Measurements from ENCODE around the gene SDF4. TPM values are rescaled to one million over a fixed set of nuclear protein-coding genes. Genes with fewer than 3 reads are reported as not detected.

Gene SDF4
- total and polyA plus RNA-seq, 2 experiments from 2014 or later: 45.0 to 62.6 TPM

MicroRNAs encoded within 50 kb of the gene (microRNA counts, 767-probe panel; counts per million panel counts)
- microRNA hsa-miR-200a-3p: not detected
- microRNA hsa-miR-200b-3p: 8,528 counts per million, percentile 53 among the panel's probes with 10 or more counts
- not detected for microRNA hsa-miR-429

Small RNA genes lying within 50 kb of the gene (microRNA-seq; reads per million reads assigned to microRNA genes)
- gene MIR200A (47.8 reads per million, percentile 56 among the genes with 10 or more reads in this experiment), gene MIR200B (293 reads per million, percentile 77 among the genes with 10 or more reads in this experiment), gene MIR429 (94.6 reads per million, percentile 63 among the genes with 10 or more reads in this experiment)

Small RNA genes lying within 50 kb of the gene (small RNA-seq; reads per million reads assigned to genes)
- gene MIR200A (ENCODE audit: low replicate concordance) (2.2 reads per million, percentile 82 among the genes with 10 or more reads in this experiment), gene MIR200B (ENCODE audit: low replicate concordance) (25.3 reads per million, percentile 98 among the genes with 10 or more reads in this experiment), gene MIR429 (ENCODE audit: low replicate concordance) (1.6 reads per million, percentile 76 among the genes with 10 or more reads in this experiment)

Other genes with a start within 250 kb of the SDF4 start
- gene PERM1, start 249.9 kb downstream of the SDF4 start, total RNA-seq (2014; rRNA removed; shearing (Covaris generic)): not detected in 2 replicates
- 0.66 and 1.1 TPM in 2 replicates for gene PERM1, start 249.9 kb downstream of the SDF4 start, polyA plus RNA-seq (2016; fragmentation: Nextera tagmentation; extraction: Ambion mirVana)
- 2.3 and 4.8 TPM in 2 replicates for gene HES4, start 231.9 kb downstream of the SDF4 start, total RNA-seq (2014; rRNA removed; shearing (Covaris generic))
- 6.7 and 7.9 TPM in 2 replicates for gene HES4, start 231.9 kb downstream of the SDF4 start, polyA plus RNA-seq (2016; fragmentation: Nextera tagmentation; extraction: Ambion mirVana)
- 52.9 and 65.3 TPM in 2 replicates for gene ISG15, start 218.5 kb downstream of the SDF4 start, total RNA-seq (2014; rRNA removed; shearing (Covaris generic))
- gene ISG15, start 218.5 kb downstream of the SDF4 start, polyA plus RNA-seq (2016; fragmentation: Nextera tagmentation; extraction: Ambion mirVana): 101 and 113 TPM in 2 replicates
- 144 and 185 TPM in 2 replicates for gene AGRN, start 211.9 kb downstream of the SDF4 start, total RNA-seq (2014; rRNA removed; shearing (Covaris generic))
- gene AGRN, start 211.9 kb downstream of the SDF4 start, polyA plus RNA-seq (2016; fragmentation: Nextera tagmentation; extraction: Ambion mirVana): 12.3 and 13.2 TPM in 2 replicates
- not detected in 2 replicates for gene RNF223, start 157.7 kb downstream of the SDF4 start, total RNA-seq (2014; rRNA removed; shearing (Covaris generic))
- not detected in 2 replicates for gene RNF223, start 157.7 kb downstream of the SDF4 start, polyA plus RNA-seq (2016; fragmentation: Nextera tagmentation; extraction: Ambion mirVana)
- 21.3 and 21.5 TPM in 2 replicates for gene C1orf159, start 115.9 kb downstream of the SDF4 start, total RNA-seq (2014; rRNA removed; shearing (Covaris generic))
- 9.6 and 9.9 TPM in 2 replicates for gene C1orf159, start 115.9 kb downstream of the SDF4 start, polyA plus RNA-seq (2016; fragmentation: Nextera tagmentation; extraction: Ambion mirVana)
- 0.45 TPM in 1 of 2 replicates, not detected in the other for gene TTLL10, start 58.1 kb downstream of the SDF4 start, total RNA-seq (2014; rRNA removed; shearing (Covaris generic))
- not detected in 2 replicates for gene TTLL10, start 58.1 kb downstream of the SDF4 start, polyA plus RNA-seq (2016; fragmentation: Nextera tagmentation; extraction: Ambion mirVana)
- 0.58 and 1.5 TPM in 2 replicates for gene TNFRSF18, start 25.4 kb downstream of the SDF4 start, total RNA-seq (2014; rRNA removed; shearing (Covaris generic))
- gene TNFRSF18, start 25.4 kb downstream of the SDF4 start, polyA plus RNA-seq (2016; fragmentation: Nextera tagmentation; extraction: Ambion mirVana): 0.56 and 1.1 TPM in 2 replicates
- not detected in 2 replicates for gene TNFRSF4, start 17.8 kb downstream of the SDF4 start, total RNA-seq (2014; rRNA removed; shearing (Covaris generic))
- not detected in 2 replicates for gene TNFRSF4, start 17.8 kb downstream of the SDF4 start, polyA plus RNA-seq (2016; fragmentation: Nextera tagmentation; extraction: Ambion mirVana)
- 26.5 and 33.5 TPM in 2 replicates for gene B3GALT6, start 236 bp upstream of the SDF4 start, total RNA-seq (2014; rRNA removed; shearing (Covaris generic))
- 5.5 and 9.3 TPM in 2 replicates for gene B3GALT6, start 236 bp upstream of the SDF4 start, polyA plus RNA-seq (2016; fragmentation: Nextera tagmentation; extraction: Ambion mirVana)
- gene C1QTNF12, start 14.7 kb upstream of the SDF4 start, total RNA-seq (2014; rRNA removed; shearing (Covaris generic)): 3.0 and 4.1 TPM in 2 replicates
- gene C1QTNF12, start 14.7 kb upstream of the SDF4 start, polyA plus RNA-seq (2016; fragmentation: Nextera tagmentation; extraction: Ambion mirVana): 4.1 and 4.2 TPM in 2 replicates
- 70.2 and 73.5 TPM in 2 replicates for gene UBE2J2, start 41.9 kb upstream of the SDF4 start, total RNA-seq (2014; rRNA removed; shearing (Covaris generic))
- 47.1 and 49.5 TPM in 2 replicates for gene UBE2J2, start 41.9 kb upstream of the SDF4 start, polyA plus RNA-seq (2016; fragmentation: Nextera tagmentation; extraction: Ambion mirVana)
- 0.70 and 1.4 TPM in 2 replicates for gene SCNN1D, start 48.4 kb upstream of the SDF4 start, total RNA-seq (2014; rRNA removed; shearing (Covaris generic))
- gene SCNN1D, start 48.4 kb upstream of the SDF4 start, polyA plus RNA-seq (2016; fragmentation: Nextera tagmentation; extraction: Ambion mirVana): 1.7 and 1.8 TPM in 2 replicates
- 27.7 and 31.9 TPM in 2 replicates for gene ACAP3, start 75.9 kb upstream of the SDF4 start, total RNA-seq (2014; rRNA removed; shearing (Covaris generic))
- 6.4 and 8.1 TPM in 2 replicates for gene ACAP3, start 75.9 kb upstream of the SDF4 start, polyA plus RNA-seq (2016; fragmentation: Nextera tagmentation; extraction: Ambion mirVana)
- gene PUSL1, start 76.6 kb upstream of the SDF4 start, total RNA-seq (2014; rRNA removed; shearing (Covaris generic)): 49.9 and 55.8 TPM in 2 replicates
- gene PUSL1, start 76.6 kb upstream of the SDF4 start, polyA plus RNA-seq (2016; fragmentation: Nextera tagmentation; extraction: Ambion mirVana): 41.5 and 43.9 TPM in 2 replicates
- 140 and 161 TPM in 2 replicates for gene INTS11, start 92.7 kb upstream of the SDF4 start, total RNA-seq (2014; rRNA removed; shearing (Covaris generic))
- gene INTS11, start 92.7 kb upstream of the SDF4 start, polyA plus RNA-seq (2016; fragmentation: Nextera tagmentation; extraction: Ambion mirVana): 102 and 110 TPM in 2 replicates
- gene CPTP, start 92.8 kb upstream of the SDF4 start, total RNA-seq (2014; rRNA removed; shearing (Covaris generic)): 12.9 and 13.5 TPM in 2 replicates
- 8.1 and 8.2 TPM in 2 replicates for gene CPTP, start 92.8 kb upstream of the SDF4 start, polyA plus RNA-seq (2016; fragmentation: Nextera tagmentation; extraction: Ambion mirVana)
- gene TAS1R3, start 99.3 kb upstream of the SDF4 start, total RNA-seq (2014; rRNA removed; shearing (Covaris generic)): 0.14 TPM in 1 of 2 replicates, not detected in the other
- 0.12 TPM in 1 of 2 replicates, not detected in the other for gene TAS1R3, start 99.3 kb upstream of the SDF4 start, polyA plus RNA-seq (2016; fragmentation: Nextera tagmentation; extraction: Ambion mirVana)
- gene DVL1, start 117.4 kb upstream of the SDF4 start, total RNA-seq (2014; rRNA removed; shearing (Covaris generic)): 62.7 and 69.7 TPM in 2 replicates
- 13.5 and 15.4 TPM in 2 replicates for gene DVL1, start 117.4 kb upstream of the SDF4 start, polyA plus RNA-seq (2016; fragmentation: Nextera tagmentation; extraction: Ambion mirVana)
- 11.7 and 17.2 TPM in 2 replicates for gene MXRA8, start 126.6 kb upstream of the SDF4 start, total RNA-seq (2014; rRNA removed; shearing (Covaris generic))
- gene MXRA8, start 126.6 kb upstream of the SDF4 start, polyA plus RNA-seq (2016; fragmentation: Nextera tagmentation; extraction: Ambion mirVana): 7.6 and 9.1 TPM in 2 replicates
- gene AURKAIP1, start 143.2 kb upstream of the SDF4 start, total RNA-seq (2014; rRNA removed; shearing (Covaris generic)): 156 and 167 TPM in 2 replicates
- gene AURKAIP1, start 143.2 kb upstream of the SDF4 start, polyA plus RNA-seq (2016; fragmentation: Nextera tagmentation; extraction: Ambion mirVana): 355 and 369 TPM in 2 replicates
- 146 and 147 TPM in 2 replicates for gene CCNL2, start 167.3 kb upstream of the SDF4 start, total RNA-seq (2014; rRNA removed; shearing (Covaris generic))
- gene CCNL2, start 167.3 kb upstream of the SDF4 start, polyA plus RNA-seq (2016; fragmentation: Nextera tagmentation; extraction: Ambion mirVana): 99.4 and 115 TPM in 2 replicates
- 158 and 173 TPM in 2 replicates for gene MRPL20, start 175.3 kb upstream of the SDF4 start, total RNA-seq (2014; rRNA removed; shearing (Covaris generic))
- gene MRPL20, start 175.3 kb upstream of the SDF4 start, polyA plus RNA-seq (2016; fragmentation: Nextera tagmentation; extraction: Ambion mirVana): 319 and 344 TPM in 2 replicates
- 1.7 and 1.8 TPM in 2 replicates for gene ANKRD65, start 189.3 kb upstream of the SDF4 start, total RNA-seq (2014; rRNA removed; shearing (Covaris generic))
- gene ANKRD65, start 189.3 kb upstream of the SDF4 start, polyA plus RNA-seq (2016; fragmentation: Nextera tagmentation; extraction: Ambion mirVana): 1.6 and 2.6 TPM in 2 replicates
- 21.9 and 31.5 TPM in 2 replicates for gene VWA1, start 203.7 kb upstream of the SDF4 start, total RNA-seq (2014; rRNA removed; shearing (Covaris generic))
- 7.2 and 7.9 TPM in 2 replicates for gene VWA1, start 203.7 kb upstream of the SDF4 start, polyA plus RNA-seq (2016; fragmentation: Nextera tagmentation; extraction: Ambion mirVana)
- 0.45 and 1.2 TPM in 2 replicates for gene ATAD3C, start 217.7 kb upstream of the SDF4 start, total RNA-seq (2014; rRNA removed; shearing (Covaris generic))
- gene ATAD3C, start 217.7 kb upstream of the SDF4 start, polyA plus RNA-seq (2016; fragmentation: Nextera tagmentation; extraction: Ambion mirVana): 1.1 and 1.3 TPM in 2 replicates
- 61.4 and 63.4 TPM in 2 replicates for gene ATAD3B, start 239.8 kb upstream of the SDF4 start, total RNA-seq (2014; rRNA removed; shearing (Covaris generic))
- 32.3 and 37.8 TPM in 2 replicates for gene ATAD3B, start 239.8 kb upstream of the SDF4 start, polyA plus RNA-seq (2016; fragmentation: Nextera tagmentation; extraction: Ambion mirVana)